ENCODE results near the gene TEX261. TPM values are rescaled to one million over a fixed set of nuclear protein-coding genes. Genes with fewer than 3 reads are reported as not detected.

TEX261 gene
- total and polyA plus RNA-seq, 2 of the 8 experiments (the other 6 are each of a cell fraction or from before 2014, with no cell fraction given) = 25.2 to 30.1 TPM

DNA sequence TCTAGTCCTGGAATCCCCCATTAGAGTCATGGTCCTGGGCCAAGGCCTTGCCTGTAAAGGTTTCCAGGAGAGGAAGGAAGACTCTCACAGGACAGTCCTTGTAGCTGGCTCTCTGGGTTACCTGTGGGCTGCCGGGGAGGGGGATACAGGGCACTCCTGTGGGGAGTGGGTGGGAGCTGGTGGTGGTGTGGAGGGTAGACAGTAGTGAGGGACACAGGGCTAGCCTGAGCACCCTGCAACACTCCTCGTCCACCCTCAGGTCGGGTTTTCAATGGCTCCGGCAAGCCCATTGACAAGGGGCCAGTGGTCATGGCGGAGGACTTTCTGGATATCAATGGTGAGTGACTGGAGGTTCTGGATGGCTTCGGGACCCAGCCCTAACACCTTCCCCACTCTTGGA lies 35.9 kb downstream of the TEX261 start:
- Histone ChIP-seq H2BK120ac (replicated peaks; ENCODE audit: low read depth, low read length) (no peak overlapping the region), H3K4me3 (ENCODE audit: extremely low read depth in 1 of 4, insufficient read depth in 2 of 4, low read depth in 3 of 4, low read length in 4 of 4) (no peak overlapping the region), H3K27ac (ENCODE audit: low read depth, low read length) (no peak overlapping the region), H4K8ac (ENCODE audit: extremely low read depth, insufficient read depth, low read length) (no peak overlapping the region), H4K91ac (replicated peaks; ENCODE audit: insufficient read length, low read length) (no peak overlapping the region), H3K9me3 (ENCODE audit: insufficient read depth in 2 of 2, low read depth in 1 of 2, low read length in 1 of 2) (no peaks in the 10 kb centered on the region), H3K23ac (ENCODE audit: insufficient read length) (no peak overlapping the region), H3K36me3 (ENCODE audit: control insufficient read depth in 2 of 4, insufficient read depth in 4 of 4, low read length in 3 of 4) (no peaks in the 10 kb centered on the region), H3K23me2 (ENCODE audit: low read depth, low read length) (no peaks in the 10 kb centered on the region), H3K4me1 (replicated peaks in 1 of 4; ENCODE audit: control insufficient read depth in 3 of 4, insufficient read depth in 4 of 4, low read length in 3 of 4) (no peaks in the 10 kb centered on the region; a peak in 1 of 7 replicates), H3K4ac (replicated peaks; ENCODE audit: insufficient read length, low read depth, low read length) (no peak overlapping the region), H3K18ac (ENCODE audit: extremely low read depth, low read length) (no peak overlapping the region), H2AFZ (ENCODE audit: low read length) (no peak overlapping the region), H2BK5ac (ENCODE audit: low read depth, low read length) (no peak overlapping the region), H4K5ac (ENCODE audit: insufficient read length, low read depth, low read length) (no peak overlapping the region), H3K4me2 (ENCODE audit: insufficient read depth in 1 of 2, low read depth in 2 of 2, low read length in 2 of 2) (no peak overlapping the region), H2BK20ac (ENCODE audit: low read length) (no peak overlapping the region), H2BK12ac (ENCODE audit: low read depth, low read length) (no peak overlapping the region), H4K20me1 (replicated peaks in 1 of 2; ENCODE audit: control insufficient read depth in 1 of 2, insufficient read depth in 2 of 2, low read length in 2 of 2) (no peaks in the 10 kb centered on the region), H3K56ac (replicated peaks; ENCODE audit: insufficient read length, low read depth, low read length) (no peak overlapping the region), H3K9ac (replicated peaks in 1 of 4; ENCODE audit: extremely low read depth in 1 of 4, low read depth in 3 of 4, low read length in 3 of 4) (no peak overlapping the region), H2BK15ac (ENCODE audit: low read length) (no peak overlapping the region; the same call in 1 of the 2 replicates), H3K79me2 (ENCODE audit: control insufficient read depth in 1 of 2, insufficient read depth in 2 of 2, low read length in 2 of 2) (no peaks in the 10 kb centered on the region), H3K27me3 (replicated peaks in 1 of 4; ENCODE audit: control insufficient read depth in 3 of 4, extremely low read depth in 1 of 4, insufficient read depth in 3 of 4, low read length in 3 of 4) (peaks cover under 1 to 20% (median 11%) of the 10 kb centered on the region in 4 experiments), H2AK5ac (ENCODE audit: low read depth, low read length) (no peak overlapping the region), H3K79me1 (ENCODE audit: low read depth, low read length) (no peaks in the 10 kb centered on the region), H3K14ac (ENCODE audit: insufficient read length) (no peak overlapping the region)
- ChIA-PET CTCF (ENCODE audit: partially characterized antibody) (interaction anchor here (1.0 to 4.8 kb wide), 7 partner anchors 8 to 96 kb away, joined by 3 to 36 read pairs (median 4); no protein-coding TSS in a partner anchor), POLR2A (ENCODE audit: partially characterized antibody) (no interaction called here)
- TF ChIP-seq SAP30 (IDR thresholded peaks at IDR 0.05; ENCODE audit: insufficient read depth, insufficient replicate concordance, low read length) (no peak), GTF2F1 (IDR thresholded peaks at IDR 0.05; ENCODE audit: borderline replicate concordance, low read depth, low read length) (no peak)
- DNase-seq (ENCODE audit: low read depth in 1 of 2, low spot score in 2 of 2) (no peak), FAIRE-seq (no peak)
- WGBS, 2 experiments (ENCODE audit: extremely low coverage in 1 of 2, insufficient coverage in 1 of 2, insufficient read length in 1 of 2, insufficient replicate concordance in 2 of 2, low coverage in 1 of 2, low lambda C conversion rate in 2 of 2, missing lambda C conversion rate in 1 of 2) = 80% methylated on average over 6 of the region's 6 CpGs; no CpG with 5 or more reads in 1 of the 2 experiments

Measured in H1 (cell line).